SJCRH30 (cell line): ENCODE measurements around the gene KCNMB2. TPM values are rescaled to one million over a fixed set of nuclear protein-coding genes. Genes with fewer than 3 reads are reported as not detected.

Experiments
- DNase-seq, 2 experiments: peaks; one replicate each; pipeline ENCODE4 v3.0.0-alpha.2; 2015 to 2020
- H3K27ac ChIP-seq: fragments of 250-450 bp; sonication (Bioruptor Pico); 2 replicates; pipeline ENCODE4 v1.5.1; 2020; ENCODE audit warnings: mild to moderate bottlenecking, moderate library complexity
- H3K27me3 ChIP-seq: fragments of 250-450 bp; sonication (Bioruptor Pico); 2 replicates; pipeline ENCODE4 v1.5.1; 2020; ENCODE audit warnings: mild to moderate bottlenecking, moderate library complexity
- H3K36me3 ChIP-seq: fragments of 250-450 bp; sonication (Bioruptor Pico); 2 replicates; pipeline ENCODE4 v1.5.1; 2020; ENCODE audit warnings: mild to moderate bottlenecking, moderate library complexity
- H3K4me1 ChIP-seq: fragments of 250-450 bp; sonication (Bioruptor Pico); 2 replicates; pipeline ENCODE4 v1.5.1; 2020; ENCODE audit warnings: mild to moderate bottlenecking, moderate library complexity
- H3K4me3 ChIP-seq: fragments of 250-450 bp; sonication (Bioruptor Pico); 2 replicates; pipeline ENCODE4 v1.5.1; 2020; ENCODE audit warnings: mild to moderate bottlenecking, moderate library complexity
- H3K9me3 ChIP-seq: fragments of 250-450 bp; sonication (Bioruptor Pico); replicated peaks from 2 replicates; pipeline ENCODE4 v1.5.1; 2020; ENCODE audit warnings: mild to moderate bottlenecking, moderate library complexity
- total RNA-seq: library from RNA; depleted of rRNA; stranded (reverse); fragments of >200 nt; shearing (Covaris generic); gene quantifications from 2 replicates; pipeline ENCODE4 v1.2.3, GENCODE V29; 2014

The KCNMB2 gene
- total RNA-seq, 1 experiment from 2014 or later, result not detected

DNA sequence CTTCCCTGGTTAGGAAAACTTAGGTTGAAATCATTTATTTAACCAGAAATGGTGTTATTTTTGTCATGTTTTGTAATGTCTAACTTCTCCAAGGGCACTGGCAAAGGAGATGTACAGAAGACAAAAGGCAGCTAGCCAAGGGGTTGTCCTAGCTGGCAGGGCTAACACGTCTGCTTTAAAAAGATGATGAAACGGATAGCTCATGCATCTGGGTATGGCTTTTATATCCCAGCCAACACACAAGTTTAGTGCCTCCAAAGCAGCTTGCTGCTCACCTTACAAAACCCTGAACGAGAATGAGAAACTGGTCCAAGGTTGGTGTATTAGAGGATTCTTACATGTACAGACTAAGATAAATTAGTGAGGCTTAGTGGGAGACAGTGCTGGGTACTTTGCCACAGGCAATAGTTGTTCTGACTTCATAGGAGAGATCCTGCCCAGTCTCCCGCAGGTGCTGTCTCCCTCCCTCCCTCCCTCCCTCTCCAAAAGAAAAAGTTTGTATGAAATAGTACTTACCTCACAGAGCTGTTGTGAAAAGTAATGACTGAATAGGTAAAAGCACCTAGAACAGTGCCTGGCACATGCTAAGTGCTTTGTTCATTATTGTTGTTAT lies 47.8 kb downstream of the KCNMB2 start:
- Histone ChIP-seq H3K27ac (no peak overlapping the region), H3K9me3 (no peaks in the 10 kb centered on the region), H3K4me3 (no peak overlapping the region), H3K27me3 (no peaks in the 10 kb centered on the region), H3K4me1 (no peaks in the 10 kb centered on the region), H3K36me3 (no peaks in the 10 kb centered on the region)
- DNase-seq, result no peak

DNA sequence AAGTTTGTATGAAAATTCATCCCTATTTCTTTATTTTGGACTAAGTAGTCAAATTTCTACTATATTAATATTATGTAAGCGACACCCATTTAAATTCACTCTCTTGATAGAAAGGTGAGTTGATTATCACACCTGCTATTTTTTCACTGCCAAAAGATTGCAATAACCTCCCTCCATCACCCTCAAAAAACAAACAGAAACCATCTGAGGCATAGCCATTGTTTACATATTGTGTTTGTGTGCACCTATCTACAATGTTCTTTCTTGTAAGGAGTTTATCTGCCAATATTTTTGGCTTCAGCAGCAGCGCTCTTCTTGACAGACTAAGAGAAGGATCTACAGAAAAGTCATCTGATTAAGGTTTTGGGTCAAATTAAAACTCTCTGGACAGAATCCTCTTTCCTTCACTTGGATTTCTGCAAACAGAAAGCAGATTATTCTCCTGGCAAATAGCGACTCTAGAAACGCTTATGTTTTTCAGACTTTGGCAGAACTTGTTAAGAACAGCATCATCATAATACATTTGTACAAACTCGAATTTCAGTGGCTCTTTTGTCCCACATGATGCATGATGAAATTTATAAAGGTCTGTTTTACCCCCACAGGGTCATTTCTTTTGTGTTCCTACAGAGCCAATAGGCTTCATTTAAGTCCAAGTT lies 48.6 kb downstream of the KCNMB2 start:
- Histone ChIP-seq H3K27me3 (no peaks in the 10 kb centered on the region), H3K36me3 (no peaks in the 10 kb centered on the region), H3K27ac (no peak overlapping the region), H3K9me3 (no peaks in the 10 kb centered on the region), H3K4me1 (no peaks in the 10 kb centered on the region), H3K4me3 (no peak overlapping the region)
- no peak for DNase-seq

DNA sequence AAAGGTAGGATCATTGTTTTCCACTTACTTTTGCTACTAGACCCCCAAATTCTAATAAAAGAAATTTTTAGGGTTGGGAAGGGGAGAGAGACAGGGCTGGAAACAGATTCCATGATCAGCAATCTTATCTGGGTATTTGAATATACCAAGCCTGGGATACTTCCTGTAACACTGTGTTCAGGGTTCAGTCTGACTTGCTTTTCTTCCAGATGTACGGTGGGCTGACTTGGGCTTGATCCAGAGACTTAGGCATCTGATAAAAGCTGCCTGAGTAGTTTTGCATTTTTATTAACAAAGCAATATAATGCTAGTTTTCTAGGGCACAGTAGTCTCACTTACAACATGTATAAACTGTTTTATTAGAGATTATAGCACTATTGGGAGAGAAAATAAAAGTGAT lies 49.2 kb downstream of the KCNMB2 start:
- no peak for DNase-seq
- Histone ChIP-seq H3K9me3 (no peaks in the 10 kb centered on the region), H3K27ac (no peak overlapping the region)

DNA sequence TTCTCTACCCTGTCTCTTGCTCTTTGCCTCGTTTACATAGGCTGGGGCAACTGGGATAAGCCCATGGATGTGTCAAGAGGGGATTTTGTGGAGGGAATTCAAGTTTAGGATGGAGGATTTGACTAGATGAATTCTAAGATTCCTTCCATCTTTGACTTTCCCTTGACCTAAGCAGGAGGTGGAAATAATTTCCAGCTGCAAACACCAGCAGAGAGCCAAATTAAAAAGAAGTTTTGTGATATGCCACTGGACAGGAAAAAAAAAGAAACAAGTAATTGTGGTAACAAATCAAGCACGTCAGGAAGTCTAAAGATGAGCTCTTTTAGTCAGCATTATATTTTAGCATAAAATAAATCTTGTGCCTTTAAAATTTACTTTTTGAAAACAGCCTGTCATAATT lies 49.8 kb downstream of the KCNMB2 start:
- no peaks in the 10 kb centered on the region for H3K27me3 ChIP-seq
- H3K36me3 ChIP-seq, result no peaks in the 10 kb centered on the region
- no peak overlapping the region for H3K4me3 ChIP-seq
- no peak overlapping the region for H3K27ac ChIP-seq
- H3K4me1 ChIP-seq, result no peaks in the 10 kb centered on the region
- no peak for DNase-seq
- H3K9me3 ChIP-seq, result no peaks in the 10 kb centered on the region

More for the DNA sequence above, 49.2 kb downstream of the KCNMB2 start:
- Histone ChIP-seq H3K4me3 (no peak overlapping the region), H3K27me3 (no peaks in the 10 kb centered on the region), H3K36me3 (no peaks in the 10 kb centered on the region), H3K4me1 (no peaks in the 10 kb centered on the region)

DNA sequence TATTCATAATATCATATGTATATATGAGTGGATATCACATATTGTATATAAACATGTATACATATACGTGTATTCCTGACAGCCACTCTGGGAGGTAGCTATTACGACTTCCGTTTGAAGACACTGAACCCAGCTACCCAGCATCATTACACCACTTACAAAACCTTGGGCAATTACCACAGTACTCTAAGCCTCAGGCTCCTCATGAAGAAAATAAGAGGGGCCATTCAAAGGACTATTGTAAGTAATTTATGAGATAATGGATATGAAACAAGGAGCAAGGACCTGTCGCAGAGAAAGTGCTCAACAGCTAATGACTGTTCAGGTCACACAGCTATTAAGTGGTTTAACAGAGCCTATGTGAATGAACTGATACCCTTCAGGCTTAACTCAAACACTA lies 52.4 kb downstream of the KCNMB2 start:
- Histone ChIP-seq H3K27me3 (no peaks in the 10 kb centered on the region), H3K36me3 (no peaks in the 10 kb centered on the region), H3K4me1 (no peaks in the 10 kb centered on the region), H3K9me3 (no peaks in the 10 kb centered on the region), H3K27ac (no peak overlapping the region), H3K4me3 (no peak overlapping the region)
- no peak for DNase-seq

DNA sequence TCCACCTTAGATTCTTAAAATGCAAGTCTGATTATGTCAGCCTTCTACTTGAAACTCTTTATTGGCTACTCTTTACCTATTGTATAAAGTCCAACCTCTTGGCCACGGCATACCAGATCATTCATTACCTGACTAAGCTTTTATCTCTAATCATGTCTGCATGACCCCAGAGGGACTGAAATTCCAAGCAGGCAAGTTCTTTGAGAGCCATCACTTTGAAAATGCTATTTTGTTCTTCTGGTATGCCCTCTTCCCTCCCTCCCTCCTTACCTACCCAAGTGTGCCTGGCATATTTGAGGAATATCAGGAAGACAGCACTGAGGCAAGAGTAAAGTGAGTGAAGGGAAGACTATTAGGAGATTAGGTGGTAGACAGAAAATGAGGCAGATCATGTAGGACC lies 57.5 kb downstream of the KCNMB2 start:
- no peak overlapping the region for H3K27ac ChIP-seq
- no peaks in the 10 kb centered on the region for H3K9me3 ChIP-seq
- H3K27me3 ChIP-seq, result no peaks in the 10 kb centered on the region
- H3K4me3 ChIP-seq, result no peak overlapping the region
- no peaks in the 10 kb centered on the region for H3K4me1 ChIP-seq
- DNase-seq, result no peak
- no peaks in the 10 kb centered on the region for H3K36me3 ChIP-seq

DNA sequence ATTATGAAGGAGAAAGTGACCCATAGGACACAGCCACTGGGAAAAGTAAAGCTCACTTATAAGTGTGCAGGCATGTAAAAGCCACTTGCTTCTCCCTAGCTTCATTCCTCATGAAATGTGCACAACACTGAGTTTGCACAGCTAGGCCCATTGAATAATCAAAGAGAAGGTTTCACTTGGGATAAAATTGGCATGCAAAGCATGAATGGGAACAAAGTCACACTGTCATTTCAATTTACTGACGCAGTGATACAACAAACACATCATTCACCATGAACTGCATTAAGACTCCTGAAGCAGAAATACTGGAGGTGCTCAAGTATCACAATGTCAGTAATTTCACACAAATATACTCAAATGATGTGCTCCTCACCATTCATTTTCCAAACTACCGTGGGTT lies 61.1 kb downstream of the KCNMB2 start:
- no peaks in the 10 kb centered on the region for H3K9me3 ChIP-seq
- no peaks in the 10 kb centered on the region for H3K4me1 ChIP-seq
- no peak for DNase-seq
- no peak overlapping the region for H3K27ac ChIP-seq
- no peaks in the 10 kb centered on the region for H3K36me3 ChIP-seq
- H3K4me3 ChIP-seq, result no peak overlapping the region
- no peaks in the 10 kb centered on the region for H3K27me3 ChIP-seq

DNA sequence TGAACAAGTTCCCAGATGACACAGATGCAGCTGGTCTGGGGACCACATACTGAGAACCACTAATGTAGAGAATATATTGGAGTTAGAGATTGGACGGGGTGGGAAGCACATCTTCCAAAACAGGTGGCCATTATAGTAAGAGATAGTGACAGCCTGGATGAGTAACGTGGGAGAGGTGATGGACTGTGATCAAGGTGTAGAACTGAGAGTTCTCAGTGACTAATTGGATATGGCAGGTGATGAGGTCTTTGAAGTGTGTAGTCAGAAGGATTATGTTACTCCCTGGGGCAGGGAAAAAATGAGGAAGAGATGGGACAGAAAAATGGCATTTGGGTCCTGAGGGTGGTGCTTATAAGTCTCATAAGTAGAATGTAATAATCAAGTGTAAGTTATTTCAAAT lies 66.6 kb downstream of the KCNMB2 start:
- H3K27me3 ChIP-seq, result no peaks in the 10 kb centered on the region
- H3K4me3 ChIP-seq, result no peak overlapping the region
- no peaks in the 10 kb centered on the region for H3K36me3 ChIP-seq
- H3K9me3 ChIP-seq, result no peaks in the 10 kb centered on the region
- no peak for DNase-seq
- H3K27ac ChIP-seq, result no peak overlapping the region
- H3K4me1 ChIP-seq, result no peaks in the 10 kb centered on the region

DNA sequence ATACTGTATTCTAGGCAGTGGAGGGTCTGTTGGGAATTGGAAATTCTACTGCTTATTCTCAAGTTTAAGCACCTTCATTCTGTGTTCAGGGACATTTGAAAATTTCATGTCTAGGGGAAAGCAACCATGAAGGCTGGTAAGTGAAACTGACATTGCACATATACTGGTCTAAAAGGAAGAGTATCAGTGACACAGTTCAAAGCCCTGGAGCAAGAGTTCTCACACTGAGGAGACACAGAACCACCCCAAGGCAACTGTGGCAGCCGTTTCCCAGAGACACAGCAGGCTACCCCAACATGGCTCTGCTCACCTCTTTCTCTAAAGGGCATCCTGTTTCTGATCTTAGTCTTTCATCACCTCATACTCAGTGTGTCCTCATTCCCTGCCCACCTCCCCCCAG lies 67.5 kb downstream of the KCNMB2 start:
- H3K36me3 ChIP-seq, result no peaks in the 10 kb centered on the region
- no peaks in the 10 kb centered on the region for H3K4me1 ChIP-seq
- no peaks in the 10 kb centered on the region for H3K27me3 ChIP-seq
- no peak for DNase-seq
- H3K4me3 ChIP-seq, result no peak overlapping the region
- H3K27ac ChIP-seq, result no peak overlapping the region
- H3K9me3 ChIP-seq, result no peaks in the 10 kb centered on the region

DNA sequence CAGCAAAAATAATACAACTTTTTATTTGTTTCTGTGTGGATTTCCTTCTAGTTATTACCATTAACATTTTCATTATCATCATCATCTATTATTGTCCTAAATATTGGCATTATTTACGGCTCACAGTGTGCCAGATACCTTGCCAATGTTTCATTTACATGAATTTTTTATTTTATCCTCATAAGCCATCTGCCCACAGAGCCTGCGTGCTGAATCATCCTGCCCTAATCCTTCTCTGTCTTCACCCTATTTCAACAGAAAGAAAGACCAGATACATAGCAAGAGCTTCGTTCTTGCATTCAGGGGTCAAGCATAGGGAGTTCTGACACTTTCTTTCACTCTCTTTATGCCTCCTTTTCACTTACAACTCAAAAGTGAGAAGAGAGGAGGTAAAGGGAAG lies 82.0 kb downstream of the KCNMB2 start:
- DNase-seq, result no peak
- Histone ChIP-seq H3K4me1 (peaks cover 3% of the 10 kb centered on the region; the same call in 1 of the 2 replicates), H3K9me3 (no peaks in the 10 kb centered on the region), H3K27me3 (no peaks in the 10 kb centered on the region), H3K36me3 (no peaks in the 10 kb centered on the region), H3K27ac (no peak overlapping the region), H3K4me3 (no peak overlapping the region)

DNA sequence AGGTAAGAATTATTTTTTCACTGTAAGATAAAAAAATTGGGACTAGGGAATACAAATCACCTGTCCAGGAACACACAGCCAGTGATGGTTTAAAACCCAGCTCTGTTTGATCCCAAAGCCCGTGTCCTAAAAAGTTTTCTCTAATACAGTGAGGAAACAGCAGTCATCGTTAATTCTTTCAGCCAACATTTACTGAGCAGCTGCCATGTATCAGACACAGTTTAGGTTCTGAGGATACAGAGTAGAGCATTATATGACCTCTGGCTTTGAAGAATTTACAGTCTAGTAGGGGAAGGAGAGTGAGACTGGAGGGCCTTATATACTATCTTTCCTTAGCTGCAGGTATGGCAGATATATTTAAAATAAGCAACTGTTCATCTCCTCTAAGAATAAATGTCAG lies 82.7 kb downstream of the KCNMB2 start:
- Histone ChIP-seq H3K27ac (no peak overlapping the region), H3K4me1 (peaks cover 3% of the 10 kb centered on the region; the same call in 1 of the 2 replicates), H3K9me3 (no peaks in the 10 kb centered on the region), H3K27me3 (no peaks in the 10 kb centered on the region), H3K36me3 (no peaks in the 10 kb centered on the region), H3K4me3 (no peak overlapping the region)
- DNase-seq, result no peak

DNA sequence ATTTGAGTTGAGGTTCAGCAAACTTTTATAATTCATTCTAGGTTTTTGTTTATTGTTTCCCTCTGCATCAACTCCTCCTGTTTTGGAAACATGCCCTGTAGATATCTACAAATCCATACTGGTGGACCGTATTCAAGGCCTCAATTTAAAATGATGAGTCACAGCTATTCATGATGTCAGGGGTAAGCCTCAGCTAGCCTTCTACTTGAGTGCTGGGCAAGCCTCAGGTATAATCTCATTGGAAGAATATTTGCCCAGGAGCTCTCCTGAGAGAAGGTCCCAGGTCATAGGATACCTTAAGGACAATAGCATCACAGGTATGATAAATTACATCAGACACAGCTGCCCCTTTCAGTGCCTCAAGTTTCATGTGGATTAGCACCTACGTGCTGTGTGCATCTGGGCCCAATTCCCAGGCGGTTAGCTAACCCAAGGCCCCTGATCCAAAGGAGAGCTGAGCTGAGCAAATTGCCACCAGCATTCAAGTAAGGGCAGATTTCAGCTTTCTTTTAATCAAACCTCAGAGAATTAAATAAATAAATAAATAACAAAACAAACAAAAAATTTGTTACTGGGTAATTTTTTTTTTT lies 87.5 kb downstream of the KCNMB2 start:
- Histone ChIP-seq H3K4me1 (no peaks in the 10 kb centered on the region), H3K27ac (no peak overlapping the region), H3K4me3 (no peak overlapping the region), H3K9me3 (no peaks in the 10 kb centered on the region), H3K27me3 (no peaks in the 10 kb centered on the region), H3K36me3 (no peaks in the 10 kb centered on the region)
- DNase-seq, result no peak

DNA sequence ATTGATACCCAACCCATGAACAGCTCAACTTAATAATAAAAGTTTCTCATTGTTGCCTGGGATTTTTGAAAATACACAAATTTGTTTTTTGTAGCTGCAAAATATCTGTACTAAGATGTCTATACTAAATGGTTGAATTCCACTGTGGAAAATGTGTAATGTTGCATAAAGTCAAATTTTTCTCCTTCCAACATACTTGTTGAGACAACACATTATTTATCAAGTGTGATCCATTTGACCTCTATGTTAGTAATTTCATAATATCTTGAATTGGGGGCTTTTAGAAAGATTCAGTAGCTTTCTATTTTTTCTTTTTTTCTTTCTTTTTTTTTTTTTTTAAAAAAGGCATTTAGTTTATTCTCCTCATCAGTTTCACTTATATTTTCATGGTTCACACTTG lies 88.0 kb downstream of the KCNMB2 start:
- no peak for DNase-seq
- no peak overlapping the region for H3K27ac ChIP-seq

DNA sequence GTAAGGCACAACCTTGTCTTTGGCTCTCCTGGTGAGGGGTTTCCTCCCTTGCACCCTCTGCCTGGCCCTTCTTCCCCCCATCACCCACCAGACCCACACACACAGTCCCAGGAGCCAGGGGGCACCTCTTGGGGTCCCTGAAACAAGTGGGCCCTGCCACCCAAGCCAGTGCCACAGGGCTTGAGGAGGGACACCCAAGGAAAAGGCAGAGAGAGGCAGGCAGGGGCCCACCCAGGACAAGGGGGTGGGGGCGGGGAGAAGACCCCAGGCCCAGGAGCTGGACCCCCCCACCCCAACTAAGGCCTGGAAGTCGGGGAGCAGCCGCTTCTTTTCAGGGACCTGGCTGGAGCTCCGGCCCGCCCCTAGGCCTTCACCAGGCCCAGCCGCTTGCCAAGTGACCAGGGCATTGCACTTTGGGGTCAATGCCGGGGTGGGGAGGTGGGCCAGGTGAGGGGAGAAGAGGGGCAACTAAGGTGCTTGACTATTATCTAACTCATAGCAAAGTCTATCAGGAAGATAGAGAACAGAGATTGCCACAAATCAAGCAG lies 88.9 kb downstream of the KCNMB2 start:
- H3K9me3 ChIP-seq, result no peaks in the 10 kb centered on the region
- no peaks in the 10 kb centered on the region for H3K27me3 ChIP-seq
- no peak overlapping the region for H3K27ac ChIP-seq
- H3K4me3 ChIP-seq, result no peak overlapping the region
- no peaks in the 10 kb centered on the region for H3K36me3 ChIP-seq
- no peak for DNase-seq
- no peaks in the 10 kb centered on the region for H3K4me1 ChIP-seq

More for the DNA sequence above, 88.0 kb downstream of the KCNMB2 start:
- Histone ChIP-seq H3K4me1 (no peaks in the 10 kb centered on the region), H3K4me3 (no peak overlapping the region), H3K27me3 (no peaks in the 10 kb centered on the region), H3K9me3 (no peaks in the 10 kb centered on the region), H3K36me3 (no peaks in the 10 kb centered on the region)

DNA sequence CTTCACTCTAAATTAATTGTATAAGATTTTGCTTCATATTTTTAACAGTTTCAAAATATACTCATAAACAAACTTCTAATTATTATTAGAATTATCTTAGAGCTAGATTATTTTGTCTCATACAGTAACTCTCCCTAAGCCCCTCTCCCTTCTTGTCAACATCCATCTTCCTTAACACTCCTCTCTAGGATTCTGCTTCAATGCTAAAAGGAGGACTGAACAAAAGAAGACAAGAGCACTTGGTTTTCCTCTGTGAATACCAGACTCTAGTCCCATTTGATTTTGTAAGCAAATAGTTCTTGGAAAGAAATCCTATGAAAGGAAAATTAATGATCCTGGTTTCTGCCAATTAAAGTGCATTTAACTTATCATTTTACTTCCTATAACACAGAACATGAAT lies 91.8 kb downstream of the KCNMB2 start:
- no peaks in the 10 kb centered on the region for H3K36me3 ChIP-seq
- no peak overlapping the region for H3K4me3 ChIP-seq

More for the DNA sequence above, 91.8 kb downstream of the KCNMB2 start:
- no peak overlapping the region for H3K27ac ChIP-seq
- H3K4me1 ChIP-seq, result no peaks in the 10 kb centered on the region
- H3K9me3 ChIP-seq, result no peaks in the 10 kb centered on the region
- no peak for DNase-seq
- H3K27me3 ChIP-seq, result no peaks in the 10 kb centered on the region
